Stimulated activated CD8-positive, alpha-beta memory T cell treated with anti-CD3 and anti-CD28 coated beads, Interleukin-4, amount 100 ng/mL, for 1 hour (primary cell): ENCODE results near the gene MMP2.

Experiments
- DNase-seq, 2 donors: peaks; one replicate each; pipeline ENCODE4 v3.0.0-alpha.2; 2020; ENCODE audit warnings: low read depth in 2 of 2, low spot score in 1 of 2

The MMP2 gene

GRCh38 chr16:55492756-55493380 lies 13.9 kb downstream of the MMP2 start:
- no peak for DNase-seq

- DNase-seq = no peak
Measured at GRCh38 chr16:55494994-55495421, 16.0 kb downstream of the MMP2 start.

GRCh38 chr16:55495616-55496289 lies 16.8 kb downstream of the MMP2 start:
- DNase-seq = no peak

GRCh38 chr16:55496509-55497145 lies 17.6 kb downstream of the MMP2 start:
- DNase-seq = no peak

- no peak for DNase-seq
Measured at GRCh38 chr16:55497558-55497957, 18.6 kb downstream of the MMP2 start.

GRCh38 chr16:55498101-55498500 lies 19.1 kb downstream of the MMP2 start:
- DNase-seq = no peak

GRCh38 chr16:55499281-55499680 lies 20.3 kb downstream of the MMP2 start:
- no peak for DNase-seq

GRCh38 chr16:55499951-55500529 lies 21.0 kb downstream of the MMP2 start:
- DNase-seq = no peak

GRCh38 chr16:55500530-55501011 lies 21.6 kb downstream of the MMP2 start:
- DNase-seq = no peak

- DNase-seq = no peak
Measured at GRCh38 chr16:55501549-55502322, 22.7 kb downstream of the MMP2 start.

GRCh38 chr16:55502801-55503366 lies 23.9 kb downstream of the MMP2 start:
- no peak for DNase-seq

GRCh38 chr16:55503726-55504550 lies 24.9 kb downstream of the MMP2 start:
- no peak for DNase-seq

GRCh38 chr16:55505333-55506015 lies 26.5 kb downstream of the MMP2 start:
- DNase-seq = no peak

GRCh38 chr16:55506083-55506482 lies 27.1 kb downstream of the MMP2 start:
- no peak for DNase-seq

GRCh38 chr16:55506708-55507107 lies 27.7 kb downstream of the MMP2 start:
- no peak for DNase-seq

- DNase-seq = no peak
Measured at GRCh38 chr16:55508271-55508921, 29.4 kb downstream of the MMP2 start.

GRCh38 chr16:55508941-55509931 lies 30.2 kb downstream of the MMP2 start, which contains the start of gene LPCAT2:
TSS of gene LPCAT2 (plus strand) at chr16:55509072. CDS start at chr16:55509182, 110 bp downstream.
- no peak for DNase-seq
